ENCODE data around the gene SYNGR2. TPM values are rescaled to one million over a fixed set of nuclear protein-coding genes. Genes with fewer than 3 reads are reported as not detected.

The SYNGR2 gene
- total RNA-seq, 8 experiments from 2014 or later = 2.6 to 61.6 (median 8.2) TPM

GRCh38 chr17:78219396-78220150 lies 51.2 kb downstream of the SYNGR2 start:
- in situ Hi-C loops (cut with MboI; ENCODE audit: low pct_unique_long_range_greater_than_20kb in 2 of 9, low sequenced_read_pairs in 9 of 9, unreplicated experiment in 9 of 9) = no loop called here
- peaks cover 12 to 13% of the 10 kb centered on the region in 2 donors for H3K4me1 ChIP-seq (replicated peaks in 1 of 2)
- no peak overlapping the region for H3K27ac ChIP-seq
- H3K4me3 ChIP-seq = no peak overlapping the region
- WGBS, 10 experiments = 40 to 100% (median 82%) methylated on average over 2 to 10 of the region's 11 CpGs
- no peak for ATAC-seq (replicated peaks in 6 of 8)

Other genes starting within 250 kb of the SYNGR2 start
- 10 to 100 TPM in 7 of 8 experiments, 1 to 10 TPM in 1; 5.6 to 20.6 (median 16.1) TPM for gene TNRC6C, start 209.9 kb upstream of the SYNGR2 start, total RNA-seq
- gene TMC6, start 39.8 kb upstream of the SYNGR2 start, total RNA-seq = 10 to 100 TPM in 2 of 8 experiments, 1 to 10 TPM in 5, under 1 TPM in 1; 0.67 to 18.6 (median 5.2) TPM
- gene TMC8, start 37.8 kb upstream of the SYNGR2 start, total RNA-seq = 1 to 10 TPM in 3 of 8 experiments, under 1 TPM in 4, not detected in 1; 0.10 to 1.4 (median 0.58) TPM
- gene C17orf99, start 22.2 kb upstream of the SYNGR2 start, total RNA-seq = under 1 TPM in 5 of 8 experiments, not detected in 3; 0.09 to 0.71 (median 0.46) TPM
- gene TK1, start 18.5 kb downstream of the SYNGR2 start, total RNA-seq = 10 to 100 TPM in 3 of 8 experiments, 1 to 10 TPM in 3, under 1 TPM in 2; 0.50 to 59.5 (median 1.9) TPM
- 10 to 100 TPM in 6 of 8 experiments, 1 to 10 TPM in 2; 5.1 to 34.7 (median 21.2) TPM for gene AFMID, start 18.8 kb downstream of the SYNGR2 start, total RNA-seq
- 10 to 100 TPM in 3 of 8 experiments, 1 to 10 TPM in 4, under 1 TPM in 1; 0.46 to 72.6 (median 3.1) TPM for gene BIRC5, start 45.7 kb downstream of the SYNGR2 start, total RNA-seq
- under 1 TPM in 3 of 8 experiments, not detected in 5; 0.13 to 0.66 (median 0.31) TPM for gene TMEM235, start 63.0 kb downstream of the SYNGR2 start, total RNA-seq
- gene SOCS3, start 191.5 kb downstream of the SYNGR2 start, total RNA-seq = 10 to 100 TPM in 4 of 8 experiments, 1 to 10 TPM in 4; 1.7 to 73.8 (median 8.3) TPM
- gene PGS1, start 210.1 kb downstream of the SYNGR2 start, total RNA-seq = 10 to 100 TPM; 15.0 to 43.8 (median 22.0) TPM